Stimulated activated CD4-positive, alpha-beta T cell treated with anti-CD3 and anti-CD28 coated beads, Interleukin-2, amount 100 ng/mL, for 4 hours (primary cell): Measurements from ENCODE around the gene TRMT1.

Experiments used
- DNase-seq: peaks from one replicate; pipeline ENCODE4 v3.0.0-alpha.2; 2020; ENCODE audit warnings: low read depth

The TRMT1 gene

GRCh38 chr19:13071444-13072187 is 44.9 kb downstream of the TRMT1 start:
- no peak for DNase-seq

- no peak for DNase-seq
These were observed 46.0 kb downstream of the TRMT1 start for GRCh38 chr19:13070425-13071140.

- no peak for DNase-seq
These were observed 46.9 kb downstream of the TRMT1 start for GRCh38 chr19:13069415-13070359.

GRCh38 chr19:13068085-13068846 is 48.3 kb downstream of the TRMT1 start:
- no peak for DNase-seq

- DNase-seq: no peak
These were observed 49.4 kb downstream of the TRMT1 start for GRCh38 chr19:13066933-13067807.

- no peak for DNase-seq
These were observed 50.3 kb downstream of the TRMT1 start for GRCh38 chr19:13066226-13066625.

GRCh38 chr19:13064092-13064489 is 52.4 kb downstream of the TRMT1 start:
- DNase-seq: no peak

GRCh38 chr19:13063461-13064091 is 53.0 kb downstream of the TRMT1 start:
- DNase-seq: no peak

GRCh38 chr19:13062317-13062716 is 54.2 kb downstream of the TRMT1 start:
- DNase-seq: no peak

GRCh38 chr19:13060964-13061927 is 55.3 kb downstream of the TRMT1 start:
- DNase-seq: peak; percentile 56

- DNase-seq: no peak
These were observed 56.1 kb downstream of the TRMT1 start for GRCh38 chr19:13060233-13060963.

GRCh38 chr19:13058951-13059660 is 57.4 kb downstream of the TRMT1 start:
- DNase-seq: no peak

- no peak for DNase-seq
These were observed 58.8 kb downstream of the TRMT1 start for GRCh38 chr19:13057744-13058143.

- DNase-seq: no peak
These were observed 59.4 kb downstream of the TRMT1 start for GRCh38 chr19:13057147-13057572.

GRCh38 chr19:13056052-13056660 is 60.4 kb downstream of the TRMT1 start:
- no peak for DNase-seq

- DNase-seq: no peak
These were observed 61.1 kb downstream of the TRMT1 start for GRCh38 chr19:13055213-13056051.
